Loucy (cell line): ENCODE measurements around the gene TUBA4A.

Source experiments
- H2AFZ ChIP-seq: fragments of 200-600 bp; sonication (generic); 2 replicates; pipeline ENCODE4 v1.6.0; 2016; ENCODE audit warnings: antibody characterized with exemption, mild to moderate bottlenecking, low read length, moderate library complexity
- H3F3A ChIP-seq: fragments of 200-600 bp; 2 replicates; pipeline ENCODE4 v1.6.0; 2016; ENCODE audit warnings: antibody characterized with exemption, low read depth, mild to moderate bottlenecking
- H3K27me3 ChIP-seq: fragments of 200-600 bp; sonication (generic); 2 replicates; pipeline ENCODE4 v1.6.1; 2014; ENCODE audit warnings: low read length, mild to moderate bottlenecking; ENCODE audit not compliant: insufficient read depth, poor library complexity, severe bottlenecking
- H3K36me3 ChIP-seq: fragments of 200-600 bp; sonication (generic); 2 replicates; pipeline ENCODE4 v1.6.1; 2016; ENCODE audit warnings: low read length; ENCODE audit not compliant: insufficient read depth
- H3K4me1 ChIP-seq: fragments of 200-600 bp; sonication (generic); 2 replicates; pipeline ENCODE4 v1.5.1; 2014; ENCODE audit warnings: low read length, mild to moderate bottlenecking; ENCODE audit not compliant: insufficient read depth, poor library complexity, severe bottlenecking
- H3K4me2 ChIP-seq: fragments of 200-600 bp; sonication (generic); 2 replicates; pipeline ENCODE4 v1.6.0; 2014; ENCODE audit warnings: antibody characterized with exemption, low read length, low read depth, mild to moderate bottlenecking; ENCODE audit not compliant: poor library complexity, severe bottlenecking
- H3K4me3 ChIP-seq: fragments of 200-600 bp; sonication (generic); 2 replicates; pipeline ENCODE4 v1.5.1; 2014; ENCODE audit warnings: low read length, mild to moderate bottlenecking, mixed read lengths; ENCODE audit not compliant: poor library complexity, severe bottlenecking
- H3K79me2 ChIP-seq: fragments of 200-600 bp; sonication (generic); 2 replicates; pipeline ENCODE4 v1.6.1; 2014; ENCODE audit warnings: low read length; ENCODE audit not compliant: insufficient read depth
- H3K9ac ChIP-seq: fragments of 200-600 bp; sonication (generic); 2 replicates; pipeline ENCODE4 v1.6.0; 2014; ENCODE audit warnings: mild to moderate bottlenecking, low read depth, low read length, moderate library complexity; ENCODE audit not compliant: poor library complexity, severe bottlenecking
- H3K9me2 ChIP-seq: fragments of 200-600 bp; sonication (generic); replicated peaks from 2 replicates; pipeline ENCODE4 v1.6.1; 2016; ENCODE audit warnings: low read depth, low read length, mixed read lengths
- H3K9me3 ChIP-seq: fragments of 200-600 bp; sonication (generic); 2 replicates; pipeline ENCODE4 v1.6.1; 2014; ENCODE audit warnings: mild to moderate bottlenecking, antibody characterized with exemption, low read length, low read depth; ENCODE audit not compliant: insufficient read depth
- H4K20me1 ChIP-seq: fragments of 200-600 bp; sonication (generic); 2 replicates; pipeline ENCODE4 v1.6.0; 2014; ENCODE audit warnings: antibody characterized with exemption, low read length, mild to moderate bottlenecking; ENCODE audit not compliant: insufficient read depth, poor library complexity, severe bottlenecking
- CTCF ChIP-seq: fragments of 200-600 bp; sonication (generic); conservative IDR thresholded peaks from 2 replicates; pipeline ENCODE4 v1.5.1; 2014; ENCODE audit warnings: mild to moderate bottlenecking, antibody characterized with exemption, low read length
- EZH2phosphoT487 ChIP-seq: fragments of 200-600 bp; IDR thresholded peaks from 2 replicates; pipeline ENCODE4 v1.6.1; 2018; ENCODE audit warnings: antibody characterized with exemption, mild to moderate bottlenecking, moderate library complexity, borderline replicate concordance

TUBA4A gene

GRCh38 chr2:219296631-219297391, 43.1 kb upstream of the TUBA4A start:
- peaks cover 8% of the 10 kb centered on the region for H3K27me3 ChIP-seq

DNA sequence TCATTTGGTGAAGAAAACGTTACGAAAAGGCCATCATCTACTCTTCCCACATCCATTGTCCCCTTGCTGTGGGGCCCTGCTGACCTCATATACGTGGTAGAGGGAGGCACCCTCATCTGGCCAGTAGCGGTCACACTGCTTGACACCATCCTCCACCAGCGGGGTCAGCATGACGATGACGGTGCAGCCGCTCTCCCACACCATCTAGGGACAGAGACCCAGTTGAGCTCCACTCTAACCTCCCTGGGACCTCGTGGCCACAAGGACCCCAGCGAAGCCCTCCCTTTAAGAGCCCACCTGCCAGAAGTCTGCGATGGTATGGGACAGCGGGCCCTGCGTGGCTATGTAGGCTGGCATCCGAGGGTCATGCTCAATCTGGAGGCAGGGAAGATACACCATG, 42.4 kb upstream of the TUBA4A start:
- H3K4me1 ChIP-seq = peaks cover 10% of the 10 kb centered on the region
- H3F3A ChIP-seq = no peaks in the 10 kb centered on the region
- H3K4me3 ChIP-seq = no peak overlapping the region
- no peak overlapping the region for H3K4me2 ChIP-seq
- peaks cover 1% of the 10 kb centered on the region for H3K27me3 ChIP-seq
- TF ChIP-seq CTCF (no peak), EZH2phosphoT487 (no peak)
- no peaks in the 10 kb centered on the region for H3K36me3 ChIP-seq
- no peaks in the 10 kb centered on the region for H3K9me3 ChIP-seq
- no peak overlapping the region for H2AFZ ChIP-seq
- H4K20me1 ChIP-seq = no peaks in the 10 kb centered on the region
- no peaks in the 10 kb centered on the region for H3K9me2 ChIP-seq
- no peaks in the 10 kb centered on the region for H3K79me2 ChIP-seq
- H3K9ac ChIP-seq = no peak overlapping the region

More at GRCh38 chr2:219296631-219297391, 43.1 kb upstream of the TUBA4A start:
- H4K20me1 ChIP-seq = no peaks in the 10 kb centered on the region
- no peaks in the 10 kb centered on the region for H3F3A ChIP-seq
- no peak overlapping the region for H2AFZ ChIP-seq
- H3K9me3 ChIP-seq = no peaks in the 10 kb centered on the region
- H3K9ac ChIP-seq = no peak overlapping the region
- TF ChIP-seq EZH2phosphoT487 (no peak), CTCF (no peak)
- no peak overlapping the region for H3K4me3 ChIP-seq
- peaks cover 10% of the 10 kb centered on the region for H3K4me1 ChIP-seq
- H3K9me2 ChIP-seq = no peaks in the 10 kb centered on the region
- H3K79me2 ChIP-seq = no peaks in the 10 kb centered on the region
- H3K4me2 ChIP-seq = no peak overlapping the region
- no peaks in the 10 kb centered on the region for H3K36me3 ChIP-seq

GRCh38 chr2:219294356-219295351, 40.9 kb upstream of the TUBA4A start:
- Histone ChIP-seq H3K9me3 (no peaks in the 10 kb centered on the region), H2AFZ (peak overlapping the region; percentile 85), H3K4me2 (peak overlapping the region; percentile 66), H3K9me2 (no peaks in the 10 kb centered on the region), H4K20me1 (no peaks in the 10 kb centered on the region), H3K27me3 (no peaks in the 10 kb centered on the region), H3K9ac (peak overlapping the region; percentile 72), H3K4me1 (peaks cover 10% of the 10 kb centered on the region), H3K36me3 (no peaks in the 10 kb centered on the region), H3K79me2 (no peaks in the 10 kb centered on the region), H3F3A (no peaks in the 10 kb centered on the region), H3K4me3 (peak overlapping the region; percentile 81)
- no peak for TF ChIP-seq EZH2phosphoT487
- TF ChIP-seq CTCF = peak; percentile 92
